K562 (cell line): ENCODE results near the gene RNASEH2A.

Source experiments
- C11orf30 ChIP-seq: fragments of 450-650 bp; IDR thresholded peaks from 2 replicates; pipeline ENCODE4 v1.6.1; 2016; ENCODE audit warnings: low read depth, mild to moderate bottlenecking
- CTCF ChIP-seq, 3 experiments: IDR thresholded peaks in 2 of 3; conservative IDR thresholded peaks in 1 of 3; 2 replicates each; pipeline ENCODE4 v1.5.1; 2011 to 2012; ENCODE audit warnings: low read length in 3 of 3, mild to moderate bottlenecking in 3 of 3, control low read depth in 2 of 3, improper control_type of control experiment in 1 of 3, inconsistent platforms in 1 of 3, low read depth in 1 of 3, mixed read lengths in 1 of 3, moderate library complexity in 1 of 3; ENCODE audit not compliant: insufficient read depth in 2 of 3
- EZH2 ChIP-seq: IDR thresholded peaks from 2 replicates; pipeline ENCODE4 v1.6.1; 2012; ENCODE audit warnings: low read depth, mild to moderate bottlenecking, inconsistent platforms, low read length, borderline replicate concordance
- HDAC6 ChIP-seq: IDR thresholded peaks from 2 replicates; pipeline ENCODE4 v1.6.1; 2012; ENCODE audit warnings: low read depth, mild to moderate bottlenecking, control low read depth, inconsistent platforms, low read length, moderate library complexity
- HMGXB4 ChIP-seq: sonication (generic); formaldehyde crosslinking; IDR thresholded peaks from 2 replicates; pipeline ENCODE4 v1.8.1; 2023; ENCODE audit warnings: mild to moderate bottlenecking, missing genetic modification reagents
- JUN ChIP-seq, 2 experiments: sonication (generic) in 1 of 2; formaldehyde crosslinking in 1 of 2; IDR thresholded peaks; 2 replicates each; pipeline versions ENCODE4 v1.6.1 to v1.8.0; 2012 to 2022; ENCODE audit warnings: borderline replicate concordance in 2 of 2, mild to moderate bottlenecking in 2 of 2, improper control_type of control experiment in 1 of 2, low read depth in 1 of 2, low read length in 1 of 2, missing genetic modification reagents in 1 of 2
- KAT7 ChIP-seq: sonication (generic); formaldehyde crosslinking; IDR thresholded peaks from 2 replicates; pipeline ENCODE4 v1.8.0; 2022; ENCODE audit warnings: missing genetic modification reagents, mild to moderate bottlenecking, borderline replicate concordance
- MED1 ChIP-seq: sonication (generic); formaldehyde crosslinking; IDR thresholded peaks from 2 replicates; pipeline ENCODE4 v1.8.1; 2023; ENCODE audit warnings: missing genetic modification reagents, borderline replicate concordance
- USF1 ChIP-seq: sonication (generic); formaldehyde crosslinking; IDR thresholded peaks from 2 replicates; pipeline ENCODE4 v1.9.0; 2022; ENCODE audit warnings: mild to moderate bottlenecking, missing genetic modification reagents
- ZNF592 ChIP-seq: fragments of 450-650 bp; IDR thresholded peaks from 2 replicates; pipeline ENCODE4 v1.6.1; 2017; ENCODE audit warnings: antibody characterized with exemption, mild to moderate bottlenecking
- ZNF609 ChIP-seq: sonication (generic); formaldehyde crosslinking; IDR thresholded peaks from 2 replicates; pipeline ENCODE4 v1.8.1; 2023; ENCODE audit warnings: missing genetic modification reagents, mild to moderate bottlenecking, borderline replicate concordance

GRCh38 chr19:12787458-12787857 lies 18.9 kb upstream of the RNASEH2A start:
- TF ChIP-seq EZH2: no peak
- TF ChIP-seq USF1 (CRISPR knock-in tag): no peak
- no peak for TF ChIP-seq JUN (IDR thresholded peaks at IDR 0.05; ENCODE audit: borderline replicate concordance, low read depth, low read length)
- TF ChIP-seq JUN (CRISPR knock-in tag; IDR thresholded peaks at IDR 0.05; ENCODE audit: borderline replicate concordance): no peak
- no peak for TF ChIP-seq CTCF (IDR thresholded peaks at IDR 0.05 in 2 of 3, conservative IDR thresholded peaks at IDR 0.05 in 1 of 3; ENCODE audit: insufficient read depth in 2 of 3, low read depth in 1 of 3, low read length in 3 of 3)
- no peak for TF ChIP-seq MED1 (CRISPR knock-in tag)
- TF ChIP-seq C11orf30: no peak
- no peak for TF ChIP-seq ZNF609 (CRISPR knock-in tag)
- TF ChIP-seq KAT7 (CRISPR knock-in tag): no peak
- TF ChIP-seq ZNF592: no peak
- no peak for TF ChIP-seq HDAC6
- TF ChIP-seq HMGXB4: no peak
